ENCODE results near the gene SLC12A9.

Gene SLC12A9

GRCh38 chr7:100886142-100886935 is 33.8 kb downstream of the SLC12A9 start:
- no peak for DNase-seq (ENCODE audit: low read depth)

GRCh38 chr7:100886936-100887515 is 34.5 kb downstream of the SLC12A9 start:
- DNase-seq (ENCODE audit: low read depth) = no peak

DNA sequence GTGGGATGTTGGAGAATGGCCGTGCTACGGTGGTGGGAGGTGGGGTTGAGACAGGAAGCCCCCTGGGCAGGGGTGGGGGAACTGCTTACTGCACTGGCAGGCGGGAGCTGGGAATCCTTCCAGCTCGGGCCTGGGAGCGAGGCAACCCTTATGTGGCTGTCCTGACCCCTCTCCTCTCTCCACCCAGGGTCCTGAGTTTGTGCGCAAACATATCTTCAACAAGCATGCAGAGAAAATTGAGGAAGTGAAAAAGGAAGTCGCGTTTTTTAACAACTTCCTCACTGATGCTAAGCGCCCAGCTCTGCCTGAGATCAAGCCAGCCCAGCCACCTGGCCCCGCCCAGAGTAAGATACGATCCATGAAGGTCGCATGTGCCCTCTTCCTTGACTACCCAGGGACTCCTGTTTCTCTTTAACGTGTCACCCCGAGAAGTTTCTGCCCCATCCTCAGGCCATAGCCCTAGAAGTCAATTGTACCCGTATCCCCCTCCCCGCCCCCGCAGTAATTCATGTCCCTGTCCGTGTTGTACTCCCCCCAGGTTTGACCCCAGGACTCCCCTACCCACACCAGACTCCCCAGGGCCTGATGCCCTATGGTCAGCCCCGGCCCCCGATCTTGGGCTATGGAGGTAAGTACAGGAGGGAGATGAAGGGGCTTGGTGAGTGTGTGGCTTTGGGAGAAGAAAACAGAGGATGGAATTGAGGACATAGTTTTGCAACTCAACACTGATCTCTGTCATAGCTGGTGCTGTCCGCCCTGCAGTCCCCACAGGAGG is 35.2 kb downstream of the SLC12A9 start:
- no peak for DNase-seq (ENCODE audit: low read depth)

DNA sequence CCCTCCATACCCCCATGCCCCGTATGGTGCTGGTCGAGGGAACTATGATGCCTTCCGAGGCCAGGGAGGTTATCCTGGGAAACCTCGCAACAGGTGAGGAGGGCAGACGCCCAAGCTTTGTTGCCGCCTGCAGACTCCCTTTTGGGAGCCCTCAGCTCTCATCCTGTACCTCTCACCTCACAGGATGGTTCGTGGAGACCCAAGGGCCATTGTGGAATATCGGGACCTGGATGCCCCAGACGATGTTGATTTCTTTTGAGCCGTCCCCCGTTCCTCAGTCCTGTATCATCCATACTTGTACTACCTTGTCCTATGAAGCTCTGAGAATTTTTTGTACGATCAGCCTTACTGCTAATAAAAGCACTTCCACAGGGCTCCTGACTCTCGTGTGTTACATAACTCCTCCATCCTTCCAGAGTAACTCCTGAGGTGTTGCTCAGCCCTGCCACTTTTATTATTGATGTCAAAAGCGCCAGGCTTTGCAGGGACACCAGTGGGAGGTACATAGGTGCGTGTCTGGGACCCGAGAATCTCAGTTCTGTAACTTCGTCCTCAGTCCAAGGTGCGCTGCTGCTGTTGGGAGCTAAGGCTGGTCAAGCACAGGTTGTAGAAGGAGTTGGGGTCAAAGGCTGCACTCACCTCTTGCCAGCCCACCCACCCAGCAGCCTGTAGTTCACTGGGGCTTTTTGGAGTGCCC is 35.9 kb downstream of the SLC12A9 start:
- no peak for DNase-seq (ENCODE audit: low read depth)

GRCh38 chr7:100888988-100889750 is 36.7 kb downstream of the SLC12A9 start, which contains the start of gene UFSP1:
UFSP1 (minus strand) TSS chr7:100889715; CDS start chr7:100889271, 444 bp downstream.
- no peak for DNase-seq (ENCODE audit: low read depth)

DNA sequence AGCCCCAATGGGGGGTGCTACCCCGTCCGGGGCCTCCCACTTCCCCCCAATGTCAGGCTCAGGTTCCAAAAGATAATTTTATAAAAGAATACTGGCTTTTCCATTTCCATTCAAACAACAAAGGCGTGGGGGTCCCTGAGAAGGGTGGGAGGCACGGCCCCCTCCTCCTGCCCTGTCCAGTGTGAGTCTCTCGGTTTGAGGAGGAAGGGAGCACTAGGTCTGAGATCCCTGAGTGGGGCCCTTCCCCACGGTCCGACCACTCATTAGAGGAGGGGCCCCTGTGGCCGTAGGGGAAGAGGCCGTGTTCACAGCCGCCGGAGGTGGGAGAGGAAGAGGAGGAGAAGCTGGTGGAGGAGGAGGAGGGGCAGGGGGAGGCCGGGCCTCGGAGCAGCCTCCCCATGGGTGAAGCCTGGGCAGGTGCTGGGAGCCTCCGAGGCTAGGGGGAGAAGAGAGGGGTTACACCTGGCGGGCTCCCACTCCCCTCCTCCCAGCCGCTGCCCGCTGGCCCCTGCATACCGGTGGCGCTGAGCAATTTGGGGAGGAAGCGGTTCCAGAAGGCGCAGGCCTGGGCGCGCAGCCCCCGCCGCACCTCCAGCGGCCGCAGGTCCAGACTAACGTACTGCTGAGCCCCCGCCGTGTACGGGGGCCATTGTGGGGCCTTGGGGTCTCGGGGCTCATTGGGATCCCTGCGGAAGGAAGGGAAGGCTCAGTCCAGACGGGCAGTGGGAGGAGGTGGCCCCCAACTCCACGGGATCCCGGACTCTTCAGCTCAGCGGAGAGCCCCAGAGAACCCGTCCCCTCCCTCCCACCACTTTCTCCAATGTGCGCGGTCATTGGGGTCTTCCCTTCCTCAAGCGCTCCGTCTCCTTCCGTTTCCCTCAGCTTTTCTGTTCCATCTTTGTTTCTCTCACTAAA is 38.4 kb downstream of the SLC12A9 start:
- no peak for DNase-seq (ENCODE audit: low read depth)

- no peak for DNase-seq (ENCODE audit: low read depth)
Observed at GRCh38 chr7:100891568-100892247, 39.2 kb downstream of the SLC12A9 start.

- DNase-seq (ENCODE audit: low read depth) = no peak
Observed at GRCh38 chr7:100892364-100893317, 40.1 kb downstream of the SLC12A9 start.

DNA sequence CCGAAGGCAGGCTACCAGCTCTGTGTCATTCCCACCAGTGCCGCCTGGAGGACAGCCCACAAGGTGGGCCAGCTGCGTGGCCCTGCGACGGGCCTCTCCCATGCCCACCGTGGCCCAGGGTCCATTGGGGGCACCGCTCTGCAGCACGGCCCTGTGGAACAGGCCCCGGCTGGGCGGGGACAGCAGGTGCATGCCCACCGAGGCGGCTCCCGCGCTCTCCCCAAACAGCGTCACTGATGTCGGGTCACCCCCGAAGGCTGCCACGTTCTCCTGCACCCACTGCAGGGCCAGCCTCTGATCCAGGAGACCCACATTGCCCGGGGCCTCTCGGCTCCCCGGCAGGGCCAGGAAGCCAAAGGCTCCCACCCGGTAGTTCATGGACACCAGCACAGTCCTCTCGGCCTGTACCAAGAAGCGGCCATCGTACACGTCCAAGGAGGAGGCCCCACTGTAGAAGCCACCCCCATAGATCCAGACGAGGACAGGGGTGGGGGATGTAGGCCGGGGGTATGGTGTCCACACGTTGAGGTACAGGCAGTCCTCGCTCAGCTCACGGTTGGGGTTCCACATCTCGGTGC is 40.9 kb downstream of the SLC12A9 start:
- no peak for DNase-seq (ENCODE audit: low read depth)

DNA sequence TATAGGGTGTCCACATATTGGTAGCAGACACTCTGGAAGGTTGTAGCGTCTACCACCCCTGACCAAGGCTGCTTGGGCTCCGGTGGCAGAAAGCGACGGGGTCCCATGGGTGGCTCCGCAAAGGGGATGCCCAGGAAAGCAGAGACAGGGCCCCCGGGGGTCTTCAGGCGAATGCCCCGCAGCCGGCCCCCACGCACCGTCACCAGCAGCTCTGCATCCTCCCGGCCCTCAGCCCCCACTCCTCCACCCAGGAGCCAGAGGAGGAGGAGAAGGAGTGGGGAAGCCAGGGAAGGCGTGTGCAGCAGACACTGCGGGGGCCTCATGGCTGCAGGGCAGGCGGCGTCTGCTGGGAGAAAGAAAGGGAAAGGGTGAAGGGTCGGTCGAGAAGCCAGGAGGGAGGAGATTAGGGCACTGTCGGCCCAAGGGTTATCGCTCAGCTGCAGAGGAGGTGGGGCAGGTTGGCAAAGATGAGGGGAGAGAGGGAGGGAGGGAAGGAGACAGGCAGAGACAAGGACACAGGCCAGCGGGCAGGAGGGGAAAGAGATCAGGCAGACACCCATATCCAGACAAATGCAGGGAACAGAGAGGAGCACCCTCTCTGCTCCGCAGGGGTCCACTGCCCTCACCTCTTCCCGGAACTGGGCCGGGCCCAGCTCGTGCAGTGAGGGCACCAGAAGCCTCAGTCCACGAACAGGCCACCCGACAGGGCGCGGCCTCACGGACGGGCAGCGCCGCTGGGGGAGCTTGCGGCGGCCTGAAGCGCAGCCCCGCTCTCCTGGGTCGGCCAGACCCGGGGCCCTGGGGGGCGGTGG is 41.6 kb downstream of the SLC12A9 start:
- DNase-seq (ENCODE audit: low read depth) = no peak

GRCh38 chr7:100894860-100895700 is 42.6 kb downstream of the SLC12A9 start:
- no peak for DNase-seq (ENCODE audit: low read depth)

DNA sequence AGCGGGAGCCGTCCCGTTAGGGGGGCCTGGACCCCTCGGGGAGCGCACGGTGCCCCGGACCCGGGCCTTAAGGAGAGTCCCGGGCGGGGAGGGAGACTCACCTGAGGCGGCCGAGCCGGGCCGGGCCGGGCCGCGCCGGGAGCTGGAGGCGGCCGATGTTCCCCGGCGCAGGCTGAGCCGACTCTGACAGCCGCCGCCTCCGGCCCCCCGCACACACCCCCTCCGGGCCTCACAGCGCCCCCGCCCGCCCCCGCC is 43.1 kb downstream of the SLC12A9 start, which contains the start of gene ACHE:
TSS of gene ACHE (minus strand) at position 188 of the 255 bp plus-strand sequence. CDS start 1,656 bp downstream, outside the sequence.
- no peak for DNase-seq (ENCODE audit: low read depth)

DNA sequence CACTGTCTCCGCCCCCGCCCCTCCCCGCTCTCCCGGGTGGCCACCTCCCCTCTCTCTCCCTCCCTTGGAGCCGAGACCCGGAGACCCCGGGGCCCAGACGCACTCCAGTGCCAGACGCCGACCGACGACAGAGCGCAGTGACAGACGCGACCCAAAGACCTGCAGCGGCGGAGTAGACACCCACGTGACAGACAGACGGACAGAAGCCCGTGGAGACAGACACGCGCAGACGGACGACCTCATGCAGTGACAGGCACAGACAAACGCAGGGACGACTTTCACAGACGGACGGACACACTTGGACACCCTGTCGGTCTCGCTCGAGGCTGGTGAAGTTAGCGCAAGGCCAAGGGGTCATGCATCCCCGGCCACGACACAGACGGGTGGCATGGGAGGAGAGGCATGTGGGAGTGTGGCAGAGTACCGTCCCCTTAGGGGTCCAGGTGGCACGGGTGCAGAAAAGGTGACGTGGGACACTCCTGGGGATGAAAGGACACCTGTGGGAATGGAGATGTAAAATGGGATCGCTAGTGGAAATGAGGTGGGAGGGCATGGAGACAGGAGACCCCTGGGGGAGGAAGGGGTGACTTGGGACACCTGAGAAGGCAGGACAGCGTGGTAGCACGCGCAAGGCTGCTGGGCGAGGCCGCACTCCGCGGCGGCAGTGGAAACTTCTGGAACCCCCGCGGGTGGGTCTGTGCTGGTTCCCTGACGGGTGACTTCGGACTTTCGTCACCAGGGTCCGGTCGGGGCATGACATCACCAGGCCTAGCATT is 43.6 kb downstream of the SLC12A9 start:
- DNase-seq (ENCODE audit: low read depth) = no peak

- no peak for DNase-seq (ENCODE audit: low read depth)
Observed at GRCh38 chr7:100896732-100897608, 44.5 kb downstream of the SLC12A9 start.
